ENCODE results near the gene CHCHD10.
A peak's percentile ranks its signal among the peaks of the same experiment; 100 is the strongest.

CHCHD10 gene

DNA sequence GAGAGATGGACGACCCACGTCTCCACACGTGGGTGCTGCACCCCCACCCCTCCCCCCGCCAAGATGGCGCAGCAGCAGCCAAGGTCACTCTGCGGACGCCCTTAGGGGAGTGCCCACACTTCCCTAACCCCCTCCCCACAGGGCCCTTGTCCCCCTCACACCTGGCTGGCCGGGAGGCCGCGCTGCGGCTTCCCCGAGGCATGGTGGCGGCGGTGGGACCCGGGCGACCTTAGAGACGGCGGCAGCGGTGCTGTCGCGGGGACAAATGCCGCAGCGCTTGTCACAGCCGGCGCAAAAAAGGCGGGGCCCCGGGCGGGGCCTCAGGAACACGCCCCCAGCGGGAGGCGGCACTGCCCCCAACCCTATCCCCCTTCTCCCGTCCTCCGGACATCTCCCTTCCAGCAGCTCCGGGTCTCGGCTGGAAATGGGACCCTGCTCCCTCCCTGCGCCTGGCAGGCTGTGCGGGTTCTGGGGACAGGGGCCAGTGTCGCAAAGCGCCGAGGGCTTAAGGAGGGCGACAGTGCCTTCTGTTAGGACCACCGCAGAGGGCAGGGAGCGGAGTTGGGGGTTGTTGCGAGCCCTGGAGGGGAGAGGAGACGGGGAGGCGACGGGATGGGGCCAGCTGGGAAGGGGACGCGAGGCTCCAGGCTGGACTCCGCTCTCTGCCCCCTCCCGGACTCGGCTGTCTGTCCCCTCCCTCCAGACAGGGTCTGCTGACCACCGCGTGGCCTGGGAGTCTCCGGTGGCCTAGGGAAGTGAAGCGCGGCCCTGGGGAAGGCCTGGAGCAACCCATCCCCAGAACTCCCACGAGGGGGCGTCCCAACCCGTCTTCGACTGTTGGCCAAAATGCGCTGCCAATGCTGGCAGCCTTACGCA is at the start of gene CHCHD10:
TSS of gene CHCHD10 (minus strand) at position 300 of the 876 bp plus-strand sequence. CDS start at position 202, 98 bp downstream.
- DNase-seq = peak; percentile 96

- no peak for DNase-seq
Measured at GRCh38 chr22:23817146-23817545, 49.4 kb upstream of the CHCHD10 start.

- DNase-seq = no peak
Measured at GRCh38 chr22:23816156-23816976, 48.6 kb upstream of the CHCHD10 start.

GRCh38 chr22:23815541-23816155 is 47.9 kb upstream of the CHCHD10 start:
- DNase-seq = no peak

DNA sequence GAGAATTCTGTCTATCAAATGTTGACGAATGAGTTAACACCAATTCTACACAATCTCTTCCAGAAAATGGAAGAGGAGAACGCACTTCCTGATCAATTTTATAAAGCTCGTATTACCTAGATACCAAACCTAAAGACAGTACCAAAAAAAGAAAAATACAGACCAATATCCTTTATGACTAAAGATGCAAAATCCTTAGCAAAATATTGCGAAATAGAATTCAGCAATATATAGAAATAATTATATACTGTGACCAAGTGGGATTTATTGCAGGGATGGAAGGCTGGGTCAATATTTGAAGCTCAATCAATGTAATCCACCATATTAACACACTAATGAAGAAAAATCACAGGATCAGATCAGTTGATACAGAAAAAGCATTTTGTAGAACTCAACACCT is 44.6 kb upstream of the CHCHD10 start:
- no peak for DNase-seq

- no peak for DNase-seq
Measured at GRCh38 chr22:23806837-23807236, 39.1 kb upstream of the CHCHD10 start.

DNA sequence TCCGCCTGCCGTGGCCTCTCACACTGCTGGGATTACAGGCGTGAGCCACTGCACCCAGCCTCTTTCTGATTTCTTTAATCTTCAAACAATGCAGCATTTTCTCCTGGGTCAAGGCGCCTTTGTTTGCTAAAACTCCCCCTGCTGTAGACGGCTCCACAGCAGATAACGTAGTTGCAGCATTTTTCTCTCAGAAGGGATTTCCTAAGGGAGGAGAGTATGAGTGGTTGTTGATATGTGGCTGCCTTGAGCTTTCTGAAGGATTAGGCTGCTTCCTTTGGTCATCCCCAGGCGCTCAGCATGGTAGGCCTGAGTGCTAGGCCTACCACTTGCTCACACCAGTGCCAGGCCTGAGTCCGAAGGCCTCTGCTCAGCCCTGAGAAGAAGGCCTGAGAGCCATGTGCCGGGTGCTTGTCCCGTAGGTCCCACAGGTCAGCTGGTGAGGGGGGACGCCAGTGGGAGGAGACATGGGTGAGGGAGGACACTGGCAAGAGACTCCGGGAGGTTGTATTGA is 37.1 kb upstream of the CHCHD10 start:
- DNase-seq = no peak

GRCh38 chr22:23803001-23803819 is 35.4 kb upstream of the CHCHD10 start:
- no peak for DNase-seq

DNA sequence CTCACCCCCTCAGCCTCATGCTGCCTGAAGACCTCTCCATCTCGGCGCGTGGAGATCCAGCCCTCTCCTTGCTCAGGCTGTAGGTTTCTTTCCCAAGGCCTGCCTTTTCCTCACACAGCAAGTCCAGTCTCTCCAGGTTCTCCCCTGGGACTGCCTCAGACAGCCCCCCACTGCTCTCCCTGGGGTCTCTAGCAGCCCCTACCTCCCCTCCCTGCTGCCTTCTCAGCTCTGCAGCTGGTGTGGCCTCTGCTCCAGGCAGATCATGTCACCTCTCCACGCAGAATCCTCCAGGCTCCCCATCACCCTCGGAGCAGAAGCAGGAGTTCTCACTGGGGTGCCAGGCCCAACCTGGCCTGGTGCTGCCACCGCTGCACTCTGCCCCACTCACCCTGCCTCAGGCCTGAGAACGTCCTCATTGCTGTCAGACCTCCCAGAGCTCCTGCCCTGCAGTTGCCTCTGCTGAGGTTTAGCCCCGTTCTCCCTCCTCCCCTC is 34.2 kb upstream of the CHCHD10 start:
- DNase-seq = no peak

GRCh38 chr22:23801238-23801821 is 33.6 kb upstream of the CHCHD10 start:
- DNase-seq = no peak

GRCh38 chr22:23800297-23801237 is 32.8 kb upstream of the CHCHD10 start:
- no peak for DNase-seq

- no peak for DNase-seq
Measured at GRCh38 chr22:23796461-23796860, 28.7 kb upstream of the CHCHD10 start.

GRCh38 chr22:23793326-23793725 is 25.6 kb upstream of the CHCHD10 start:
- DNase-seq = no peak

- DNase-seq = no peak
Measured at GRCh38 chr22:23791738-23792645, 24.2 kb upstream of the CHCHD10 start.

- DNase-seq = no peak
Measured at GRCh38 chr22:23790819-23791737, 23.3 kb upstream of the CHCHD10 start.

- no peak for DNase-seq
Measured at GRCh38 chr22:23789638-23790037, 21.9 kb upstream of the CHCHD10 start.

DNA sequence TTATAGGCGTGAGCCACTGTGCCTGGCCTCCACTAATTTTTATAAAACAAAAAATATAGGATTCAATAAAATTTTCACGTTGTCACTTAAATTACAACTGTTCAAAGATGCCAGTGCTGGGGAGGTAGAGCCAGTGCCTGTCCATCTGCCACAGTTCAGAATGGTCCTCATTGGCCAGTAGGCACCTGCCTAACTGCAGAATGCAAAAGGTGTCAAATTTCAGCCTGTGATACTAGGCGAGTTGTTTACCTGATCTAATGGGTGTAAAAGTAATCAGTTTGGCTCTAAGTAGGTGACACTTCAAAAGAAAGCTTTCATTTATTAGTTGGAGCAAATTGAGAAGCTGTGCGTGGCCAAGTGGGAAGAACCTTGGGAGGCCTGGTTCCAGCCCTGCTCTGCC is 21.3 kb upstream of the CHCHD10 start:
- DNase-seq = no peak

DNA sequence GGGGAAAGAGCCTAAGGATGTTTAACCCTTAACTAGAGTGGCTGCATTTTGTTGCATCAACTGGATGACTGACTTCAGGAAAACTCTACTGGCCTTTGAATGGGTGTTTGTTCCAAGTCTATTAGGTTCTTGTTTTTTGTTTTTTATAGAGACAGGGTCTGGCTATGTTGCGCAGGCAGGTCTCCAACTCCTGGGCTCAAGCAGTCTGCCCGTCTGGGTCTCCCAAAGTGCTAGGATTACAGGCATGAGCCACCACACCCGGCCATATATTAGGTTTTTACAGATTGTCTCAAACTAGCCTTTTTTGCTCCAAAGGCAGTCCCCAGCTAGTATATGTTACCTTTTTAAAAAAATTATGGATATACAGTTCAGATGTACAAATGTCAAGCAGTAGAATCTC is 20.1 kb upstream of the CHCHD10 start:
- no peak for DNase-seq

DNA sequence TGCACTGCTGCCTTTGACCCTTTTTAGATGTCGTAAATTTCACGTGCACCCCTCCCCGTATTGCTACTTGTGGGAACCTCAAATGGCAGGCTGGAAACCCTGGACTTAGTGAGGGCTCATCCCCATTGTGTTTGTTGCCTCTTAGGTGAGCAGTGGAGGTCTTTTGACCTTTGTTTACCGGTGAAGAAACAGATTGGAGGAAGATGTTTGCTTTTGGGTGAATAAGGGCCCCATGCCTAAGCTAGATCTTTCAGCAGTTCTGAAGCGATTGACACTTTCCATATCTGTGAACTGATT is 19.8 kb upstream of the CHCHD10 start:
- DNase-seq = no peak

Measured in OCI-M1 (cell line).